Neuron (in vitro differentiated cells): ENCODE data around the gene SETBP1.

Experiments
- H2AFZ ChIP-seq: one replicate; pipeline ENCODE4 v1.6.1; 2013; ENCODE audit warnings: low read depth, mild to moderate bottlenecking, inconsistent platforms, low read length, moderate library complexity
- H3K27me3 ChIP-seq: one replicate; pipeline ENCODE4 v1.6.1; 2013; ENCODE audit warnings: low read length; ENCODE audit not compliant: insufficient read depth
- H3K36me3 ChIP-seq: one replicate; pipeline ENCODE4 v1.6.1; 2013; ENCODE audit warnings: low read length; ENCODE audit not compliant: insufficient read depth
- H3K4me1 ChIP-seq: one replicate; pipeline ENCODE4 v1.6.1; 2013; ENCODE audit warnings: low read length; ENCODE audit not compliant: insufficient read depth
- H3K4me3 ChIP-seq: 2 replicates; pipeline ENCODE4 v1.5.1; 2013; ENCODE audit warnings: mild to moderate bottlenecking, low read length, moderate library complexity
- H3K9me3 ChIP-seq: one replicate; pipeline ENCODE4 v1.6.1; 2013; ENCODE audit warnings: low read length

SETBP1 gene

GRCh38 chr18:44909191-44909719 lies 228.6 kb downstream of the SETBP1 start:
- H3K27me3 ChIP-seq: no peaks in the 10 kb centered on the region
- H3K4me3 ChIP-seq: no peak overlapping the region
- H3K4me1 ChIP-seq: no peaks in the 10 kb centered on the region
- H2AFZ ChIP-seq: no peak overlapping the region
- no peaks in the 10 kb centered on the region for H3K9me3 ChIP-seq
- H3K36me3 ChIP-seq: peaks cover 4% of the 10 kb centered on the region

DNA sequence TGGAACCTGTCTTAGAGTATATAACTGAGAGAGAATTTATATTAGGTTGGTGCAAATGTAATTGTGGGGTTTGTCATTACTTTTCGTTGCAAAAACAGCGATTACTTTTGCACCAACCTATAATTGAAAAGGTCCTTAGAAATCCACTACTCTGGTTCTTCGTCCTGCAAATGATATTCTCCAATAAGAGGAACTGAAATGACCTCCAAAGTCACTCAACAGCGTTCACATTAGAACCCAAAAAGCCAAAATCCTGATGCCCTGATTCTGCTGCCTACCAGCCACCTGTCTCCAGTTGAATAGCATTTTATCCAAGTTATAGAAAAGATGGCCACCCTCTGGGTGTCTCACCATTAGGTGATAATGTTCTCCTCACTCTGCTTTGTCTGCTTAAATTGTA lies 230.6 kb downstream of the SETBP1 start:
- no peaks in the 10 kb centered on the region for H3K9me3 ChIP-seq
- no peaks in the 10 kb centered on the region for H3K4me1 ChIP-seq
- H3K27me3 ChIP-seq: no peaks in the 10 kb centered on the region
- H3K36me3 ChIP-seq: peaks cover 4% of the 10 kb centered on the region
- H2AFZ ChIP-seq: no peak overlapping the region
- H3K4me3 ChIP-seq: no peak overlapping the region

- Histone ChIP-seq H3K4me1 (no peaks in the 10 kb centered on the region), H3K4me3 (no peak overlapping the region), H3K9me3 (no peaks in the 10 kb centered on the region), H2AFZ (no peak overlapping the region), H3K36me3 (peaks cover 4% of the 10 kb centered on the region), H3K27me3 (no peaks in the 10 kb centered on the region)
Measured at GRCh38 chr18:44911773-44912172, 231.1 kb downstream of the SETBP1 start.

- Histone ChIP-seq H3K36me3 (peaks cover 4% of the 10 kb centered on the region), H2AFZ (no peak overlapping the region), H3K4me1 (no peaks in the 10 kb centered on the region), H3K27me3 (no peaks in the 10 kb centered on the region), H3K4me3 (no peak overlapping the region), H3K9me3 (no peaks in the 10 kb centered on the region)
Measured at GRCh38 chr18:44912740-44913478, 232.2 kb downstream of the SETBP1 start.

GRCh38 chr18:44914028-44914427 lies 233.3 kb downstream of the SETBP1 start:
- Histone ChIP-seq H2AFZ (no peak overlapping the region), H3K9me3 (no peaks in the 10 kb centered on the region), H3K4me3 (no peak overlapping the region), H3K27me3 (no peaks in the 10 kb centered on the region), H3K36me3 (peaks cover 4% of the 10 kb centered on the region), H3K4me1 (no peaks in the 10 kb centered on the region)

DNA sequence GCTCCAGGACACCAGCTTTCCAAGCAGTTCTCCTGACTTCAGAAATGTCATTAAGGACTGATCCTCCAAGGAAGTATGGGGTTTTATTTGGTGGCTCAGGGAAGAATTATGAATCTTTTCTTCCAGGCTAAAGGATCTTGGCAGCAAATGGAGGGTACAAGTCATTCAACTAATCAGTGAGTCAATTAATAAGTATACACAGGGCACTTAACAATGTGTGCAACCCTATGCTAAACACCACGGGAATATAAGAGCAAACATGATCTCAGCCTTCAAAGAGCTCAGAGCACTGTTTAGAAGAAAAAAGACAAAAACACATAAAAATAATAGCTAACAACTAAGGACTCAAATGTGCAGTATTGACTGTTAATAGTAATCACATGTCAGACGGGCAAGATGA lies 234.5 kb downstream of the SETBP1 start:
- H3K9me3 ChIP-seq: no peaks in the 10 kb centered on the region
- H3K36me3 ChIP-seq: peaks cover 4% of the 10 kb centered on the region
- no peaks in the 10 kb centered on the region for H3K4me1 ChIP-seq
- H3K27me3 ChIP-seq: no peaks in the 10 kb centered on the region
- H3K4me3 ChIP-seq: no peak overlapping the region
- H2AFZ ChIP-seq: no peak overlapping the region

GRCh38 chr18:44915661-44916060 lies 235.0 kb downstream of the SETBP1 start:
- H2AFZ ChIP-seq: no peak overlapping the region
- no peak overlapping the region for H3K4me3 ChIP-seq
- peaks cover 4% of the 10 kb centered on the region for H3K36me3 ChIP-seq
- H3K27me3 ChIP-seq: no peaks in the 10 kb centered on the region
- no peaks in the 10 kb centered on the region for H3K9me3 ChIP-seq
- no peaks in the 10 kb centered on the region for H3K4me1 ChIP-seq

DNA sequence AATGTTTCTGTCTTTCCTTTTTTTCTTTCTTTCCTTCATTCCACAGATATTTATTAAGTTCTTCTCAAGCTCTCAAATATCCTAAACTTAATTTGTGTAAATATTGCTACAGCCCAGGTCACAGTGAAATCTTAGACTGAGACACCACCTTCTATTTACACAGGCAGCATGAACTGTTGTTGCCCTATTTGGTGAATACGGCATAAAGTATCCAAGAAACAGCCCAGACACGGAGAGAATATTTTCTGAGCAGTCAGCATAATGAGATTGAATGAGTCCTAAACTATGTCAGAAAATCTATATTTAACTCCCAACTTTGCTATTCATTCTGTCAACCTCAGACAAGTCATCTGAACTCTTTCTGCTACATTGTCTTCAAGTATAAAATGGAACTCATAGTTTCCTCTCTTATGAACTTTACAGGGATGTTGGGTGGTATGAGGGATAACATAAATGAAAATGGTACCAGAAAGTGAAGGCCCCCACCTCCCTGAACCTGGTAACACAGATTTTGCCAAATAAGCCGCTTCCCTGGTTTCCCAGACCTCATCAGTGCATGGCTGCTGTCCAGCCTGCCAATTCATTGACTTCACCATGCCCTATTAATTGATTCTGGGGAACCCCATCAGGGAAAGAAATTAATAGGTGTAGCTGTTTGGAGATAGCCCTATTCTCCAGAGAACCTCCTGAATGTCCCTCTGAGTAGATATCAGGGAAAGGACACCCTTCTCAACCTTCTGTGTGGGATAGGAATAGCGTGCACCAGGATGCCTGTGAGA lies 235.9 kb downstream of the SETBP1 start:
- no peaks in the 10 kb centered on the region for H3K4me1 ChIP-seq
- H3K9me3 ChIP-seq: no peaks in the 10 kb centered on the region
- H3K27me3 ChIP-seq: no peaks in the 10 kb centered on the region
- no peak overlapping the region for H3K4me3 ChIP-seq
- peaks cover under 1% of the 10 kb centered on the region for H3K36me3 ChIP-seq
- no peak overlapping the region for H2AFZ ChIP-seq

GRCh38 chr18:44917216-44918141 lies 236.8 kb downstream of the SETBP1 start:
- no peaks in the 10 kb centered on the region for H3K36me3 ChIP-seq
- no peak overlapping the region for H2AFZ ChIP-seq
- H3K27me3 ChIP-seq: no peaks in the 10 kb centered on the region
- H3K4me3 ChIP-seq: no peak overlapping the region
- peaks cover 4% of the 10 kb centered on the region for H3K4me1 ChIP-seq
- no peaks in the 10 kb centered on the region for H3K9me3 ChIP-seq

DNA sequence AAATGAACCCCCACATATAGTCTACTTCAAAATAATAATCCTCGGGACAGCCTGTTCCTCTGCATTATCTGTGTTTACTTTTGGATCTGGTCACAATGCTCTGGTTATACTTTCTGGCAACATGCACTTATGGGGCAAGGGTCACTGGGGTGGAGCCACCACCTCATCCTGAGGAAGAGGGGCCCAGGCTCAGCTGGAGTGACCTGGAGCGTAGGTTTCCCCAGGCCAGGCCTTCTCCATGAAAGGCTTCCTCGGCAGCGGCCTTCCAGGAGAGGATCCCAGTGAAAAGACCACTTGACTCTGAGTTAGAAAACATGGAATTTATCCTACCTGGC lies 237.4 kb downstream of the SETBP1 start:
- Histone ChIP-seq H3K4me1 (peaks cover 7% of the 10 kb centered on the region), H2AFZ (no peak overlapping the region), H3K4me3 (no peak overlapping the region), H3K36me3 (no peaks in the 10 kb centered on the region), H3K27me3 (no peaks in the 10 kb centered on the region), H3K9me3 (no peaks in the 10 kb centered on the region)

GRCh38 chr18:44920441-44920840 lies 239.8 kb downstream of the SETBP1 start:
- Histone ChIP-seq H3K36me3 (no peaks in the 10 kb centered on the region), H3K9me3 (no peaks in the 10 kb centered on the region), H3K27me3 (no peaks in the 10 kb centered on the region), H3K4me3 (no peak overlapping the region), H2AFZ (no peak overlapping the region), H3K4me1 (peaks cover 7% of the 10 kb centered on the region)

DNA sequence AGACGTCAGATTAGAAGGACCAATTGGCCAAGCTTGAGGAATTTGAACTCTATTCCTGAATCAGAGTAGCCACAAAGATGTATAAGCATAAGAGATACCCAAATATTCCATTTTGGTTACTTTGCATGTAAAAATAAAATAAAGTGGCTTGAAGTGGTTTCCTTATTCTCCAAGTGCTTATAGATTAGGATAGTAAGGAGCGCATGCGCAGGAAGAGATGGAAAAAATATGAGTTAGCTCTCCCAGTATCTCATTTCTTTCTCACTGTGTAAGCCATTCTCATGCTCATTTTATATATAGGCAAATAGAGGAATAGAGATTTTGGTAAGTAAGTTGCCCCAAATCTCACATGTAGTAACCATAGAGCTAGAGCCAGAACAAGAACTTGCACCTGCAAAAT lies 241.3 kb downstream of the SETBP1 start:
- Histone ChIP-seq H3K4me1 (peaks cover 7% of the 10 kb centered on the region), H3K36me3 (no peaks in the 10 kb centered on the region), H3K9me3 (no peaks in the 10 kb centered on the region), H2AFZ (no peak overlapping the region), H3K27me3 (no peaks in the 10 kb centered on the region), H3K4me3 (no peak overlapping the region)

DNA sequence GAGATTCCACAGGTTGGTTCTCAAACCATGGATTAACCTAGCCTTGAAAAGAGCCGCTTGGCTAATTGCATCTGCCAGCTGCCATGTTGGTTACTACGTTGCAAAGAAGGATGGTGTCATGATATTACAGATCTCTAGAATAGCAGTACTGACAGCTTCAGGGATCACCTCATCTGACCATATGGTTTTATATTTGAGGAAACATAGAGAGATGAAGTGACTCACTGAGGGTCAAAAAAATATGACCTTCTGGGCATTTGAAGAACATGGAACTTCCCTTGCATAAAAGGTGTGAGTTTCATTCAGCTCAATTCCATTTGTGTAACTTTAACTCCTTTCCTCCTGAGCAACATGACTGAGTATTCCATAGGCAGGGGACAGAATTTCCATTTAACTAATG lies 242.3 kb downstream of the SETBP1 start:
- Histone ChIP-seq H3K4me1 (peaks cover 7% of the 10 kb centered on the region), H3K36me3 (no peaks in the 10 kb centered on the region), H3K9me3 (no peaks in the 10 kb centered on the region), H3K27me3 (no peaks in the 10 kb centered on the region), H2AFZ (no peak overlapping the region), H3K4me3 (no peak overlapping the region)
